Transverse colon (tissue), 4 donors: Measurements from ENCODE around the gene CELSR1. TPM values are rescaled to one million over a fixed set of nuclear protein-coding genes. Genes with fewer than 3 reads are reported as not detected.

Experiments
- DNase-seq: peaks from one replicate; pipeline ENCODE4 v3.0.0-alpha.2; 2019
- H3K27ac ChIP-seq, 4 donors: fragments of 200-600 bp; sonication (generic); 2 replicates each; pipeline ENCODE4 v1.5.1; 2016 to 2018; ENCODE audit warnings: inconsistent platforms in 4 of 4
- H3K27me3 ChIP-seq: fragments of 200-600 bp; sonication (generic); 2 replicates; pipeline ENCODE4 v1.5.1; 2017; ENCODE audit warnings: inconsistent platforms
- H3K36me3 ChIP-seq, 4 donors: fragments of 200-600 bp; sonication (generic); 2 replicates each; pipeline ENCODE4 v1.5.1; 2017 to 2019; ENCODE audit warnings: inconsistent platforms in 4 of 4
- H3K4me1 ChIP-seq, 4 donors: fragments of 200-600 bp; sonication (generic); 2 replicates each; pipeline ENCODE4 v1.5.1; 2017 to 2020; ENCODE audit warnings: inconsistent platforms in 4 of 4
- H3K4me3 ChIP-seq, 4 donors: fragments of 200-600 bp; sonication (generic); 1 replicate in 1 of 4; 2 replicates in 3 of 4; pipeline versions ENCODE4 v1.5.1 to v1.6.1; 2017 to 2019; ENCODE audit warnings: inconsistent platforms in 4 of 4
- H3K9me3 ChIP-seq, 2 donors: fragments of 200-600 bp; sonication (generic); 2 replicates each; pipeline ENCODE4 v1.5.1; 2017 to 2019; ENCODE audit warnings: inconsistent platforms in 2 of 2
- CTCF ChIP-seq, 5 experiments: fragments of 200-600 bp in 3 of 5; fragments of 450-650 bp in 2 of 5; sonication (generic) in 3 of 5; IDR thresholded peaks; 1 replicate in 2 of 5; 2 replicates in 3 of 5; pipeline ENCODE4 v1.5.1; 2016 to 2017; ENCODE audit warnings: antibody characterized with exemption in 5 of 5, inconsistent platforms in 3 of 5, mild to moderate bottlenecking in 2 of 5, moderate library complexity in 1 of 5
- EP300 ChIP-seq: sonication (generic); formaldehyde crosslinking; IDR thresholded peaks from one replicate; pipeline ENCODE4 v1.6.1; 2017; ENCODE audit warnings: antibody characterized with exemption, low read depth
- POLR2A ChIP-seq: fragments of 450-650 bp; IDR thresholded peaks from one replicate; pipeline ENCODE4 v1.6.1; 2016; ENCODE audit warnings: antibody characterized with exemption, mild to moderate bottlenecking, moderate library complexity
- POLR2AphosphoS5 ChIP-seq, 3 donors: sonication (generic); formaldehyde crosslinking; IDR thresholded peaks; one replicate each; pipeline ENCODE4 v1.6.1; 2016; ENCODE audit warnings: antibody characterized with exemption in 3 of 3
- WGBS, 2 donors: methylation state at CpG; one replicate each; pipeline ENCODE4 v1.1.5; 2018; ENCODE audit warnings: low coverage in 1 of 2; 5-methylcytosine and 5-hydroxymethylcytosine counted together
- in situ Hi-C, 4 donors: fragments of 200-750 bp; cut with MboI; loops; one replicate each; pipeline versions ENCODE4 v1.15.0 to v1.15.1; 2017; ENCODE audit warnings: low sequenced_read_pairs in 3 of 4, low pct_ligation_motif_present in 1 of 4, low pct_unique_long_range_greater_than_20kb in 1 of 4
- intact Hi-C: fragments of 100-400 bp; cut with DNase I; formaldehyde crosslinking; loops from one replicate; pipeline ENCODE4 v1.15.1; 2023; ENCODE audit warnings: low total_unique reads
- total RNA-seq, 4 donors: library from RNA; depleted of rRNA; stranded (reverse); fragments of >200 nt; gene quantifications; one replicate each; pipeline ENCODE4 v1.1.0, GENCODE V29; 2016

Gene CELSR1
- total RNA-seq, 4 donors from 2014 or later: 0.96 to 2.5 (median 1.4) TPM

- in situ Hi-C loops: no loop called here
- Histone ChIP-seq H3K4me3 (no peak overlapping the region), H3K4me1 (no peaks in the 10 kb centered on the region), H3K27me3 (no peaks in the 10 kb centered on the region), H3K27ac (no peak overlapping the region), H3K9me3 (no peaks in the 10 kb centered on the region), H3K36me3 (no peaks in the 10 kb centered on the region)
- intact Hi-C loops: no loop called here
- no peak for DNase-seq
- WGBS, 2 donors: 78 to 82% methylated on average over 3 to 7 of the region's 7 CpGs
- TF ChIP-seq CTCF (IDR thresholded peaks at IDR 0.05): no peak
- TF ChIP-seq POLR2AphosphoS5 (IDR thresholded peaks at IDR 0.05): no peak
- TF ChIP-seq EP300: no peak
- TF ChIP-seq POLR2A: no peak
These were observed 78.9 kb downstream of the CELSR1 start for GRCh38 chr22:46458525-46458924.

DNA sequence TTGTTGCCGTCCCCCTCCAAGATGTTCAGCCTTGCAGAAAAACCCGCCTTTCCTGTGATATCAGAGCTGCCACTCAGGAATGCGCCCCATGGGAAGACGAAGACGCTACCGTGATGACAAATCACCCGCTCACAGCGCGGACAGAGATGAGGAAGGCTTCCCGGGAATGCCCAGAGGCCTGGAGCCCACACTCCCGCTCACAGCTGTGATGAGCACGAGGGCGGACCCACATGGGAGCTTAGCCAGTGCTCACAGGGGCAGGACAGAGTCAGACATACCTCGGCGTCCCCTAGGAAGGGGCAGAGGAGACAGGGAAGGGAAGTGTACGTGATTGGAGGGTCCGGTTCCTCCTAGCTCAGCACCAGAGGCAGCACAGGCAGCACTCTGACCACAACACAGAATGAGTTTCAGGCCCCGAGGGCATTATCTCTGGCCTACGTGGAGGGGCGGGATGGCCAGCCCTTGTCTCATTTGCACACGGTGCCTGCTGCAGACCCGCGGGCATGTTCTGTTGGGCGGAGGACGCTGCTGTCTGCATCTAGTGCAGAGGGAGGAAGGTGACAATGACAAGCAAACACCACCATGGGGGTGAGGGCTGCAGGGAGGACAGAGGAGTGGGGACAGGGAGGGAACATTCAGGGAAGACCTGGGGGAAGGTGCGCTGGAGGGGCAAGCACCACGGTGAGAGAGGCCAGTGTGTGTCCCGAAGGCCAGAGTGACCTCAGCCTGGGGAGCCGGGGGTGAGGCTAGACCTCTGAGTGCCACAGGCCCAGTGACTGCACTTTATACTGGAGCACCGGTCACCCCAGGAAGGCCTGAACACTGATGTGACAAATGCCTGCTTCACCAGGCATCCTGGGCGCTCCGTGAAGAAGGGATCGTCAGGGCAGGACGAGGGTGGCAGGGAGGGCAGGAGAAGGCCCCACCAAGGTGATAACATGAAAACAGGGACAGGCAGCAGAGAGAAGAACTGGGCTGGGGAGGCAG is 79.6 kb downstream of the CELSR1 start:
- Histone ChIP-seq H3K9me3 (no peaks in the 10 kb centered on the region), H3K4me1 (no peaks in the 10 kb centered on the region), H3K27ac (no peak overlapping the region), H3K27me3 (no peaks in the 10 kb centered on the region), H3K4me3 (no peak overlapping the region), H3K36me3 (no peaks in the 10 kb centered on the region)
- in situ Hi-C loops (no loop called here), intact Hi-C loops (no loop called here)
- WGBS, 2 donors: 87 to 90% methylated on average over 2 to 34 of the region's 34 CpGs
- no peak for TF ChIP-seq CTCF (IDR thresholded peaks at IDR 0.05)
- TF ChIP-seq EP300: no peak
- no peak for TF ChIP-seq POLR2A
- no peak for TF ChIP-seq POLR2AphosphoS5 (IDR thresholded peaks at IDR 0.05)
- DNase-seq: no peak

GRCh38 chr22:46456818-46457163 is 80.6 kb downstream of the CELSR1 start:
- DNase-seq: no peak
- TF ChIP-seq POLR2AphosphoS5 (IDR thresholded peaks at IDR 0.05): no peak
- no peak for TF ChIP-seq CTCF (IDR thresholded peaks at IDR 0.05)
- TF ChIP-seq EP300: no peak
- no peak for TF ChIP-seq POLR2A
- no peaks in the 10 kb centered on the region for H3K36me3 ChIP-seq
- no peaks in the 10 kb centered on the region for H3K9me3 ChIP-seq
- no peak overlapping the region for H3K4me3 ChIP-seq
- no peaks in the 10 kb centered on the region for H3K27me3 ChIP-seq
- intact Hi-C loops (no loop called here), in situ Hi-C loops (no loop called here)
- no peak overlapping the region for H3K27ac ChIP-seq
- 88% methylated on average over 12 of the region's 12 CpGs; no CpG with 5 or more reads in 1 of the 2 donors for WGBS, 2 donors
- H3K4me1 ChIP-seq: no peaks in the 10 kb centered on the region

- Histone ChIP-seq H3K4me3 (no peak overlapping the region), H3K4me1 (no peaks in the 10 kb centered on the region), H3K9me3 (no peaks in the 10 kb centered on the region), H3K27ac (no peak overlapping the region), H3K36me3 (no peaks in the 10 kb centered on the region), H3K27me3 (no peaks in the 10 kb centered on the region)
- intact Hi-C loops: no loop called here
- no peak for DNase-seq
- TF ChIP-seq CTCF (IDR thresholded peaks at IDR 0.05) (no peak), POLR2AphosphoS5 (IDR thresholded peaks at IDR 0.05) (no peak), POLR2A (no peak), EP300 (no peak)
- 90 to 100% methylated on average over 3 to 13 of the region's 13 CpGs for WGBS, 2 donors
- in situ Hi-C loops: no loop called here
These were observed 82.0 kb downstream of the CELSR1 start for GRCh38 chr22:46455446-46455845.
